ENCODE measurements around the gene CHRNA9.

GRCh38 chr4:40369437-40370274, 34.5 kb downstream of the CHRNA9 start:
- no peak for TF ChIP-seq EZH2phosphoT487 (conservative IDR thresholded peaks at IDR 0.05; ENCODE audit: low read length)
- no peak for TF ChIP-seq CTCF (IDR thresholded peaks at IDR 0.05; ENCODE audit: insufficient read depth, low read length, poor library complexity, severe bottlenecking)
